Gastroesophageal sphincter (tissue), 4 donors: ENCODE measurements around the gene TLR10. TPM values are rescaled to one million over a fixed set of nuclear protein-coding genes. Genes with fewer than 3 reads are reported as not detected.
A peak's percentile ranks its signal among the peaks of the same experiment; 100 is the strongest.

Experiments
- ATAC-seq: fragments of 150-250 bp; one replicate; pipeline ENCODE4 v1.9.1; 2016; ENCODE audit warnings: mild to moderate bottlenecking, moderate library complexity
- H3K27ac ChIP-seq, 4 donors: fragments of 200-600 bp; sonication (generic) in 3 of 4; 1 replicate in 3 of 4; 2 replicates in 1 of 4; pipeline ENCODE4 v1.5.1; 2016 to 2019
- H3K27me3 ChIP-seq: fragments of 200-600 bp; sonication (generic); one replicate; pipeline ENCODE4 v1.5.1; 2019
- H3K36me3 ChIP-seq, 2 donors: fragments of 200-600 bp; sonication (generic); one replicate each; pipeline ENCODE4 v1.5.1; 2019; ENCODE audit warnings: control low read depth in 1 of 2
- H3K4me1 ChIP-seq, 3 donors: fragments of 200-600 bp; sonication (generic); 1 replicate in 2 of 3; 2 replicates in 1 of 3; pipeline ENCODE4 v1.5.1; 2016 to 2019; ENCODE audit warnings: control low read depth in 2 of 3
- H3K4me3 ChIP-seq, 2 donors: fragments of 200-600 bp; sonication (generic); one replicate each; pipeline ENCODE4 v1.5.1; 2019; ENCODE audit warnings: mild to moderate bottlenecking in 1 of 2, moderate library complexity in 1 of 2
- H3K9me3 ChIP-seq, 3 donors: fragments of 200-600 bp; sonication (generic); one replicate each; pipeline ENCODE4 v1.5.1; 2017 to 2019; ENCODE audit warnings: control low read depth in 2 of 3
- EP300 ChIP-seq: sonication (generic); formaldehyde crosslinking; IDR thresholded peaks from one replicate; pipeline ENCODE4 v1.6.1; 2017; ENCODE audit warnings: antibody characterized with exemption, mild to moderate bottlenecking
- POLR2A ChIP-seq, 2 donors: fragments of 450-650 bp; IDR thresholded peaks; one replicate each; pipeline ENCODE4 v1.6.1; 2017; ENCODE audit warnings: antibody characterized with exemption in 2 of 2, mild to moderate bottlenecking in 2 of 2, moderate library complexity in 1 of 2
- POLR2AphosphoS5 ChIP-seq: sonication (generic); formaldehyde crosslinking; IDR thresholded peaks from one replicate; pipeline ENCODE4 v1.6.1; 2017; ENCODE audit warnings: antibody characterized with exemption
- WGBS, 2 donors: methylation state at CpG; one replicate each; pipeline ENCODE4 v1.1.5; 2018; ENCODE audit warnings: low coverage in 1 of 2; 5-methylcytosine and 5-hydroxymethylcytosine counted together
- total RNA-seq, 4 donors: library from RNA; depleted of rRNA; stranded (reverse); fragments of >200 nt; gene quantifications; one replicate each; pipeline ENCODE4 v1.1.0, GENCODE V29; 2016
- TF ChIP-seq, protein P1 (sequence below), 4 experiments: fragments of 200-600 bp in 2 of 4; fragments of 450-650 bp in 2 of 4; sonication (generic) in 1 of 4; IDR thresholded peaks; one replicate each; pipeline ENCODE4 v1.5.1; 2017 to 2019; ENCODE audit warnings: antibody characterized with exemption in 4 of 4, mild to moderate bottlenecking in 2 of 4, moderate library complexity in 2 of 4

The TLR10 gene, protein sequence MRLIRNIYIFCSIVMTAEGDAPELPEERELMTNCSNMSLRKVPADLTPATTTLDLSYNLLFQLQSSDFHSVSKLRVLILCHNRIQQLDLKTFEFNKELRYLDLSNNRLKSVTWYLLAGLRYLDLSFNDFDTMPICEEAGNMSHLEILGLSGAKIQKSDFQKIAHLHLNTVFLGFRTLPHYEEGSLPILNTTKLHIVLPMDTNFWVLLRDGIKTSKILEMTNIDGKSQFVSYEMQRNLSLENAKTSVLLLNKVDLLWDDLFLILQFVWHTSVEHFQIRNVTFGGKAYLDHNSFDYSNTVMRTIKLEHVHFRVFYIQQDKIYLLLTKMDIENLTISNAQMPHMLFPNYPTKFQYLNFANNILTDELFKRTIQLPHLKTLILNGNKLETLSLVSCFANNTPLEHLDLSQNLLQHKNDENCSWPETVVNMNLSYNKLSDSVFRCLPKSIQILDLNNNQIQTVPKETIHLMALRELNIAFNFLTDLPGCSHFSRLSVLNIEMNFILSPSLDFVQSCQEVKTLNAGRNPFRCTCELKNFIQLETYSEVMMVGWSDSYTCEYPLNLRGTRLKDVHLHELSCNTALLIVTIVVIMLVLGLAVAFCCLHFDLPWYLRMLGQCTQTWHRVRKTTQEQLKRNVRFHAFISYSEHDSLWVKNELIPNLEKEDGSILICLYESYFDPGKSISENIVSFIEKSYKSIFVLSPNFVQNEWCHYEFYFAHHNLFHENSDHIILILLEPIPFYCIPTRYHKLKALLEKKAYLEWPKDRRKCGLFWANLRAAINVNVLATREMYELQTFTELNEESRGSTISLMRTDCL
- total RNA-seq = under 1 TPM in 1 of 4 donors, not detected in 3; 0.27 TPM

GRCh38 chr4:38782452-38783108 lies at the start of gene TLR10:
Gene TLR10 (minus strand): TSS chr4:38782990. CDS start chr4:38775590, 7,400 bp downstream.
- no peak for ATAC-seq
- TF ChIP-seq, protein P1, sequence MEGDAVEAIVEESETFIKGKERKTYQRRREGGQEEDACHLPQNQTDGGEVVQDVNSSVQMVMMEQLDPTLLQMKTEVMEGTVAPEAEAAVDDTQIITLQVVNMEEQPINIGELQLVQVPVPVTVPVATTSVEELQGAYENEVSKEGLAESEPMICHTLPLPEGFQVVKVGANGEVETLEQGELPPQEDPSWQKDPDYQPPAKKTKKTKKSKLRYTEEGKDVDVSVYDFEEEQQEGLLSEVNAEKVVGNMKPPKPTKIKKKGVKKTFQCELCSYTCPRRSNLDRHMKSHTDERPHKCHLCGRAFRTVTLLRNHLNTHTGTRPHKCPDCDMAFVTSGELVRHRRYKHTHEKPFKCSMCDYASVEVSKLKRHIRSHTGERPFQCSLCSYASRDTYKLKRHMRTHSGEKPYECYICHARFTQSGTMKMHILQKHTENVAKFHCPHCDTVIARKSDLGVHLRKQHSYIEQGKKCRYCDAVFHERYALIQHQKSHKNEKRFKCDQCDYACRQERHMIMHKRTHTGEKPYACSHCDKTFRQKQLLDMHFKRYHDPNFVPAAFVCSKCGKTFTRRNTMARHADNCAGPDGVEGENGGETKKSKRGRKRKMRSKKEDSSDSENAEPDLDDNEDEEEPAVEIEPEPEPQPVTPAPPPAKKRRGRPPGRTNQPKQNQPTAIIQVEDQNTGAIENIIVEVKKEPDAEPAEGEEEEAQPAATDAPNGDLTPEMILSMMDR (IDR thresholded peaks at IDR 0.05) = peak; percentile 48 to 72 (median 68)
- no peak for TF ChIP-seq POLR2AphosphoS5
- no peak for TF ChIP-seq EP300
- Histone ChIP-seq H3K36me3 (no peaks in the 10 kb centered on the region), H3K4me1 (no peaks in the 10 kb centered on the region), H3K4me3 (no peak within 1 kb of the TSS), H3K27ac (no peak within 1 kb of the TSS), H3K27me3 (no peaks in the 10 kb centered on the region), H3K9me3 (no peaks in the 10 kb centered on the region)
- 32 to 37% methylated on average over 10 to 12 of the region's 12 CpGs for WGBS, 2 donors

- Histone ChIP-seq H3K27me3 (no peaks in the 10 kb centered on the region), H3K27ac (no peak overlapping the region), H3K4me3 (no peak overlapping the region), H3K4me1 (no peaks in the 10 kb centered on the region), H3K9me3 (peaks cover 0 to 30% (median 1%) of the 10 kb centered on the region in 3 donors), H3K36me3 (no peaks in the 10 kb centered on the region)
- TF ChIP-seq, protein P1 (IDR thresholded peaks at IDR 0.05) = no peak
- TF ChIP-seq POLR2A (IDR thresholded peaks at IDR 0.05) (no peak), POLR2AphosphoS5 (no peak), EP300 (no peak)
- 67% methylated on average over 1 of the region's 1 CpG; no CpG with 5 or more reads in 1 of the 2 donors for WGBS, 2 donors
- no peak for ATAC-seq
Measured at GRCh38 chr4:38832206-38832605, 49.4 kb upstream of the TLR10 start.

DNA sequence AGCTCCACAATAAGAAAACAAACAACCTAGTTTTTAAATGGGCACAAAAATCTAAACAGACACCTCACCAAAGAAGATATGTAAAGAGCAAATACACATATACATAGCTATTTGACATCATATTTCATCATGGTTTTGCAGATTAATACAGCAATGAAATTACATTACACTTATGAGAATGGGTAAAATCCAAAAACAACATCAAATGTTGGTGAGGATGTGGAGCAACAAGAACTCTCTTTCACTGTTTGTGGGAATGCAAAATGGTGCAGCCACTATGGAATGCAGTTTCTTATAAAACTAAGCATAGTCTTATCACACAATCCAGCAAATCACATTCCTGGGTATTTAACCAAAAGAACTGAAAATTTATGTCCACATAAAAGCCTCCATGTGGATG lies 48.9 kb upstream of the TLR10 start:
- Histone ChIP-seq H3K27me3 (no peaks in the 10 kb centered on the region), H3K36me3 (no peaks in the 10 kb centered on the region), H3K9me3 (peaks cover 0 to 24% (median 0%) of the 10 kb centered on the region in 3 donors), H3K4me3 (no peak overlapping the region), H3K27ac (no peak overlapping the region), H3K4me1 (no peaks in the 10 kb centered on the region)
- ATAC-seq = no peak
- no peak for TF ChIP-seq POLR2AphosphoS5
- TF ChIP-seq EP300 = no peak
- no peak for TF ChIP-seq POLR2A (IDR thresholded peaks at IDR 0.05)
- TF ChIP-seq, protein P1 (IDR thresholded peaks at IDR 0.05) = no peak

GRCh38 chr4:38829237-38829636 lies 46.4 kb upstream of the TLR10 start:
- Histone ChIP-seq H3K4me3 (no peak overlapping the region), H3K9me3 (peaks cover 0 to 3% (median 0%) of the 10 kb centered on the region in 3 donors), H3K36me3 (no peaks in the 10 kb centered on the region), H3K27ac (no peak overlapping the region), H3K27me3 (no peaks in the 10 kb centered on the region), H3K4me1 (no peaks in the 10 kb centered on the region)
- ATAC-seq = no peak
- WGBS, 2 donors = 86 to 87% methylated on average over 5 of the region's 5 CpGs
- no peak for TF ChIP-seq POLR2AphosphoS5
- TF ChIP-seq POLR2A (IDR thresholded peaks at IDR 0.05) = no peak
- TF ChIP-seq, protein P1 (IDR thresholded peaks at IDR 0.05) = no peak
- TF ChIP-seq EP300 = no peak
